ENCODE results near the gene MRTO4.

DNA sequence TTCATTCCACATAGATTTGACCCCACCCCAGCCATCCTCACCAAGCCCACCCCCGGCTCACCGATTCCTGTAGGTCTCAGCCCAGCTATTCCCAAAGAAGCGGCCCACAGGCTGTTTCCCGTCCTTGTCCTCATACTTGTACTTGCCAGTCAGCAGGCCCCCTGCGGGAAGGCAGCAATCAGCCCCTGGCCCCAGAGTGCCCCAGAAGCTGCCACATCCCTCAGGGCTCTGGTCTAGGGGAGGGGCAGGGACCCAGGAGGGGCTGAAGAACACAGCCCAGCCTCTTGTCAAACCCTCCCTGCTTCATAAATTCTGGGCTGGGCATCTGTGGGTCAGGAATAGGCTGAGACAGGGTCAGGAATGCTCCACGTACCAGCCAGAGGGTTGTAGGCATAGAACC is 55.3 kb downstream of the MRTO4 start:
- TF ChIP-seq, protein P1, sequence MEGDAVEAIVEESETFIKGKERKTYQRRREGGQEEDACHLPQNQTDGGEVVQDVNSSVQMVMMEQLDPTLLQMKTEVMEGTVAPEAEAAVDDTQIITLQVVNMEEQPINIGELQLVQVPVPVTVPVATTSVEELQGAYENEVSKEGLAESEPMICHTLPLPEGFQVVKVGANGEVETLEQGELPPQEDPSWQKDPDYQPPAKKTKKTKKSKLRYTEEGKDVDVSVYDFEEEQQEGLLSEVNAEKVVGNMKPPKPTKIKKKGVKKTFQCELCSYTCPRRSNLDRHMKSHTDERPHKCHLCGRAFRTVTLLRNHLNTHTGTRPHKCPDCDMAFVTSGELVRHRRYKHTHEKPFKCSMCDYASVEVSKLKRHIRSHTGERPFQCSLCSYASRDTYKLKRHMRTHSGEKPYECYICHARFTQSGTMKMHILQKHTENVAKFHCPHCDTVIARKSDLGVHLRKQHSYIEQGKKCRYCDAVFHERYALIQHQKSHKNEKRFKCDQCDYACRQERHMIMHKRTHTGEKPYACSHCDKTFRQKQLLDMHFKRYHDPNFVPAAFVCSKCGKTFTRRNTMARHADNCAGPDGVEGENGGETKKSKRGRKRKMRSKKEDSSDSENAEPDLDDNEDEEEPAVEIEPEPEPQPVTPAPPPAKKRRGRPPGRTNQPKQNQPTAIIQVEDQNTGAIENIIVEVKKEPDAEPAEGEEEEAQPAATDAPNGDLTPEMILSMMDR (IDR thresholded peaks at IDR 0.05 in 2 of 3, conservative IDR thresholded peaks at IDR 0.05 in 1 of 3; ENCODE audit: borderline replicate concordance in 1 of 3, insufficient read depth in 1 of 3, low read depth in 2 of 3, low read length in 2 of 3), result no peak
- no peak for TF ChIP-seq YY1 (IDR thresholded peaks at IDR 0.05; ENCODE audit: extremely low read depth, insufficient replicate concordance, low read depth, low read length)
- TF ChIP-seq POLR2A (IDR thresholded peaks at IDR 0.05; ENCODE audit: borderline replicate concordance, extremely low read depth, insufficient read depth, insufficient read length), result no peak
